ENCODE measurements around the gene PCDH15. TPM values are rescaled to one million over a fixed set of nuclear protein-coding genes. Genes with fewer than 3 reads are reported as not detected.

Gene PCDH15
- total and polyA plus RNA-seq, 2 of the 13 experiments (the other 11 are each of a cell fraction or from before 2014, with no cell fraction given): not detected

DNA sequence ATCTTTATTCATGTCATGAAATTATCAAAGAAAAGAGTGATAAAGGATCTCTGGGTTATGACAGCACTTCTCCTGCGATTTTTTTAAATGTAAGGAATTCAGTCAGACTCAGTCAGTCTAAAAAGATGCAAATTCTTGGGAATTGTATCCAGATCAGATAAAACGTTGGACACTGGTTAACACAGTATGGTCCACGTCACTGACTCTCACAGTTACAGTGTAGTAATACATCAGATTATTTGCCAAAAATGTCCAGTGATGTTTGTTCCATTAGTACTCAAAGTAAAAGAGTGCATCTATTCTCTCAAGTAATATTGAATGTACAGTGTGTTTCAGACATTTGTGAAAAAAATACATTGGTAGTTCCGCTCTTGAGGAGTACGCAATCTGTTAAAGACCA, 224.5 kb downstream of the PCDH15 start:
- Histone ChIP-seq H3K9ac (ENCODE audit: insufficient read depth, low read depth, low read length) (no peak overlapping the region), H3K9me3 (ENCODE audit: low read length) (no peaks in the 10 kb centered on the region), H3K4me1 (ENCODE audit: insufficient read depth, low read length) (no peaks in the 10 kb centered on the region), H3K27ac (ENCODE audit: extremely low read length, insufficient read depth, low read length) (no peak overlapping the region), H3K79me2 (ENCODE audit: insufficient read depth, low read length) (no peaks in the 10 kb centered on the region), H3K27me3 (ENCODE audit: control insufficient read depth in 1 of 2, insufficient read depth in 2 of 2, low read length in 2 of 2) (0 out of 5 replicates have a peak, but pooled peaks cover 0 to 1% of the 10 kb centered on the region in 2 experiments), H3K4me3 (replicated peaks in 1 of 3; ENCODE audit: insufficient read depth in 1 of 3, low read depth in 2 of 3, low read length in 3 of 3) (no peak overlapping the region), H3K4me2 (ENCODE audit: low read depth, low read length) (no peak overlapping the region), H2AFZ (ENCODE audit: low read length) (no peak overlapping the region), H3K36me3 (replicated peaks in 1 of 2; ENCODE audit: control insufficient read depth in 1 of 2, insufficient read depth in 2 of 2, low read length in 2 of 2) (no peaks in the 10 kb centered on the region), H4K20me1 (ENCODE audit: insufficient read depth, low read length) (no peaks in the 10 kb centered on the region)
- DNase-seq (ENCODE audit: low spot score): no peak
- no peak for FAIRE-seq
- WGBS (ENCODE audit: low lambda C conversion rate): 32% methylated on average over 5 of the region's 5 CpGs
- ChIA-PET POLR2A (no interaction called here), CTCF (ENCODE audit: low intra/inter-chr PET ratio, low total read pairs) (no interaction called here)
- intact Hi-C loops (cut with micrococcal nuclease; ENCODE audit: unreplicated experiment): no loop called here
- no peak for TF ChIP-seq HOXA5 (CRISPR knock-in tag; IDR thresholded peaks at IDR 0.05)
- no peak for TF ChIP-seq TGIF2 (CRISPR knock-in tag; IDR thresholded peaks at IDR 0.05)
- no peak for TF ChIP-seq MBD4 (IDR thresholded peaks at IDR 0.05; ENCODE audit: borderline replicate concordance, low read length)
- TF ChIP-seq KDM1A (CRISPR knock-in tag; IDR thresholded peaks at IDR 0.05): no peak
- TF ChIP-seq SMC3 (IDR thresholded peaks at IDR 0.05; ENCODE audit: low read length): no peak
- TF ChIP-seq BRD4 (CRISPR knock-in tag; IDR thresholded peaks at IDR 0.05): no peak
- no peak for TF ChIP-seq ZKSCAN1 (IDR thresholded peaks at IDR 0.05; ENCODE audit: low read length)
- TF ChIP-seq IKZF4 (CRISPR knock-in tag; IDR thresholded peaks at IDR 0.05; ENCODE audit: borderline replicate concordance, low read depth, not compliant biosample characterization): no peak
- TF ChIP-seq NFKB2 (CRISPR knock-in tag; IDR thresholded peaks at IDR 0.05; ENCODE audit: borderline replicate concordance): no peak
- TF ChIP-seq MIER2 (CRISPR knock-in tag; IDR thresholded peaks at IDR 0.05): no peak
- TF ChIP-seq, protein P1, sequence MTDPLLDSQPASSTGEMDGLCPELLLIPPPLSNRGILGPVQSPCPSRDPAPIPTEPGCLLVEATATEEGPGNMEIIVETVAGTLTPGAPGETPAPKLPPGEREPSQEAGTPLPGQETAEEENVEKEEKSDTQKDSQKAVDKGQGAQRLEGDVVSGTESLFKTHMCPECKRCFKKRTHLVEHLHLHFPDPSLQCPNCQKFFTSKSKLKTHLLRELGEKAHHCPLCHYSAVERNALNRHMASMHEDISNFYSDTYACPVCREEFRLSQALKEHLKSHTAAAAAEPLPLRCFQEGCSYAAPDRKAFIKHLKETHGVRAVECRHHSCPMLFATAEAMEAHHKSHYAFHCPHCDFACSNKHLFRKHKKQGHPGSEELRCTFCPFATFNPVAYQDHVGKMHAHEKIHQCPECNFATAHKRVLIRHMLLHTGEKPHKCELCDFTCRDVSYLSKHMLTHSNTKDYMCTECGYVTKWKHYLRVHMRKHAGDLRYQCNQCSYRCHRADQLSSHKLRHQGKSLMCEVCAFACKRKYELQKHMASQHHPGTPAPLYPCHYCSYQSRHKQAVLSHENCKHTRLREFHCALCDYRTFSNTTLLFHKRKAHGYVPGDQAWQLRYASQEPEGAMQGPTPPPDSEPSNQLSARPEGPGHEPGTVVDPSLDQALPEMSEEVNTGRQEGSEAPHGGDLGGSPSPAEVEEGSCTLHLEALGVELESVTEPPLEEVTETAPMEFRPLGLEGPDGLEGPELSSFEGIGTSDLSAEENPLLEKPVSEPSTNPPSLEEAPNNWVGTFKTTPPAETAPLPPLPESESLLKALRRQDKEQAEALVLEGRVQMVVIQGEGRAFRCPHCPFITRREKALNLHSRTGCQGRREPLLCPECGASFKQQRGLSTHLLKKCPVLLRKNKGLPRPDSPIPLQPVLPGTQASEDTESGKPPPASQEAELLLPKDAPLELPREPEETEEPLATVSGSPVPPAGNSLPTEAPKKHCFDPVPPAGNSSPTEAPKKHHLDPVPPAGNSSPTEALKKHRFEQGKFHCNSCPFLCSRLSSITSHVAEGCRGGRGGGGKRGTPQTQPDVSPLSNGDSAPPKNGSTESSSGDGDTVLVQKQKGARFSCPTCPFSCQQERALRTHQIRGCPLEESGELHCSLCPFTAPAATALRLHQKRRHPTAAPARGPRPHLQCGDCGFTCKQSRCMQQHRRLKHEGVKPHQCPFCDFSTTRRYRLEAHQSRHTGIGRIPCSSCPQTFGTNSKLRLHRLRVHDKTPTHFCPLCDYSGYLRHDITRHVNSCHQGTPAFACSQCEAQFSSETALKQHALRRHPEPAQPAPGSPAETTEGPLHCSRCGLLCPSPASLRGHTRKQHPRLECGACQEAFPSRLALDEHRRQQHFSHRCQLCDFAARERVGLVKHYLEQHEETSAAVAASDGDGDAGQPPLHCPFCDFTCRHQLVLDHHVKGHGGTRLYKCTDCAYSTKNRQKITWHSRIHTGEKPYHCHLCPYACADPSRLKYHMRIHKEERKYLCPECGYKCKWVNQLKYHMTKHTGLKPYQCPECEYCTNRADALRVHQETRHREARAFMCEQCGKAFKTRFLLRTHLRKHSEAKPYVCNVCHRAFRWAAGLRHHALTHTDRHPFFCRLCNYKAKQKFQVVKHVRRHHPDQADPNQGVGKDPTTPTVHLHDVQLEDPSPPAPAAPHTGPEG (CRISPR knock-in tag; IDR thresholded peaks at IDR 0.05): no peak
- no peak for TF ChIP-seq ZNF33B (CRISPR knock-in tag; IDR thresholded peaks at IDR 0.05)
- BruUV-seq (replicated peaks): no TSS peak
- in situ Hi-C loops (cut with HindIII; ENCODE audit: extremely low pct_ligation_motif_present, low pct_unique_long_range_greater_than_20kb): no loop called here
- no peak for ATAC-seq

Measured in HepG2 (cell line).